ENCODE measurements around the gene TMEM26.

The TMEM26 gene

GRCh38 chr10:61458031-61458430 is 4.8 kb upstream of the TMEM26 start:
- no peak for DNase-seq

- DNase-seq: no peak
These were observed 3.1 kb upstream of the TMEM26 start for GRCh38 chr10:61456095-61456789.

- no peak for DNase-seq
These were observed 2.5 kb upstream of the TMEM26 start for GRCh38 chr10:61455656-61456055.

GRCh38 chr10:61454541-61454940 is 1.4 kb upstream of the TMEM26 start:
- no peak for DNase-seq

GRCh38 chr10:61452151-61452651 is 980 bp downstream of the TMEM26 start:
- DNase-seq: no peak

GRCh38 chr10:61451357-61451756 is 1.8 kb downstream of the TMEM26 start:
- DNase-seq: no peak

GRCh38 chr10:61448841-61449600 is 4.2 kb downstream of the TMEM26 start:
- DNase-seq: no peak

- DNase-seq: no peak
These were observed 5.1 kb downstream of the TMEM26 start for GRCh38 chr10:61448091-61448490.

GRCh38 chr10:61439058-61439609 is 14.0 kb downstream of the TMEM26 start:
- DNase-seq: no peak

- DNase-seq: no peak
These were observed 14.8 kb downstream of the TMEM26 start for GRCh38 chr10:61438141-61438988.

- no peak for DNase-seq
These were observed 30.0 kb downstream of the TMEM26 start for GRCh38 chr10:61423178-61423577.

- DNase-seq: no peak
These were observed 35.5 kb downstream of the TMEM26 start for GRCh38 chr10:61417661-61418060.

GRCh38 chr10:61415824-61416223 is 37.4 kb downstream of the TMEM26 start:
- no peak for DNase-seq

GRCh38 chr10:61411706-61412105 is 41.5 kb downstream of the TMEM26 start:
- DNase-seq: no peak

- no peak for DNase-seq
These were observed 42.7 kb downstream of the TMEM26 start for GRCh38 chr10:61410353-61411070.

- DNase-seq: no peak
These were observed 44.0 kb downstream of the TMEM26 start for GRCh38 chr10:61409157-61409556.

GRCh38 chr10:61408105-61408504 is 45.1 kb downstream of the TMEM26 start:
- DNase-seq: no peak

- DNase-seq: no peak
These were observed 46.4 kb downstream of the TMEM26 start for GRCh38 chr10:61406736-61407135.

- no peak for DNase-seq
These were observed 46.9 kb downstream of the TMEM26 start for GRCh38 chr10:61406242-61406641.

- no peak for DNase-seq
These were observed 48.4 kb downstream of the TMEM26 start for GRCh38 chr10:61404751-61405150.

- DNase-seq: no peak
These were observed 52.7 kb downstream of the TMEM26 start for GRCh38 chr10:61400524-61400923.

- DNase-seq: no peak
These were observed 53.8 kb downstream of the TMEM26 start for GRCh38 chr10:61399406-61399805.

Measured in CD4-positive, alpha-beta T cell treated with Interleukin-1 beta for 1 hour (primary cell).